ENCODE data around the gene SLX4.

Gene SLX4

DNA sequence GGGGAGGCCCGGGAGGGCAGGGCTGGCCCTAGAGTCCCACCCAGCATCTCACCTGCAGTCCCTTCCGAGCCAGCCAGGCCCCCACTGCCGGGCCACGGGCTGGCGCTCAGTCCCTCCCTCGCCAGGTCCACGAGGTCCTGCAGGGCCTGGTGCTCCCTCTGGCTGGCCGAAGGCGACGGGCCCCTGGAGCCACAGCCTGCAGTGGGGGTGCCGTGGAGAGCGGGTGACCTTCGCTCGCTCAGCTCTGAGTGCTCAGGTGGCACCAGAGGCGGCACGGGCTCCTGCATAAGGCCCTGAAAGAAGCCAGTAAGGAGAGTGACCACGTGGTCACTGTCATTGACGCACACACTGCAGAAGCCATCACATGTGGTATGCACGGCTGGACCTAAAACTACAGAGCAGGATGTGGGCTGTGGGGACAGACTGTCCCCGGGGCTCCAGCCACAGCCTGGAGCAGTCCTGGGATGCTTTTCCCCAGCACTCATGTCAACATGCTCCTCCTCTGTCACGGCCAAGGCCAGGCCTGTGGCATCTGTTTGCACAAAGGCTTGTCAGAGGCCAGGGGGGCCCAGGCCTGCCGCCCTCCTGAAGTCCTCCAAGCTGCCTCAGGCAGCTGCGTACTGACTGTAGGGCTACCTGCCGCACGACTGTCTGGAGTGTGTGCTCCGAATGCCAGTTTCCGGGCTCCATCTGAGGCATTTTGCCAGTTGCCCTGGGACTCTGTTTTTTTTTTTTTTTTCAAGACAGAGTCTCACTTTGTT, 15.1 kb downstream of the SLX4 start:
- Histone ChIP-seq H3K9me3 (ENCODE audit: control insufficient read depth, insufficient read depth, low read depth, low read length) (peaks cover 24% of the 10 kb centered on the region), H3K9ac (ENCODE audit: low read length) (no peak overlapping the region), H3K4me3 (ENCODE audit: low read depth, low read length) (no peak overlapping the region), H3K27me3 (ENCODE audit: control insufficient read depth, insufficient read depth, low read length) (no peaks in the 10 kb centered on the region), H3K36me3 (ENCODE audit: control insufficient read depth, insufficient read depth, low read length) (peaks cover 78% of the 10 kb centered on the region), H3K27ac (ENCODE audit: low read depth, low read length) (no peak overlapping the region), H3K4me1 (ENCODE audit: control insufficient read depth, insufficient read depth, low read length) (no peaks in the 10 kb centered on the region)

DNA sequence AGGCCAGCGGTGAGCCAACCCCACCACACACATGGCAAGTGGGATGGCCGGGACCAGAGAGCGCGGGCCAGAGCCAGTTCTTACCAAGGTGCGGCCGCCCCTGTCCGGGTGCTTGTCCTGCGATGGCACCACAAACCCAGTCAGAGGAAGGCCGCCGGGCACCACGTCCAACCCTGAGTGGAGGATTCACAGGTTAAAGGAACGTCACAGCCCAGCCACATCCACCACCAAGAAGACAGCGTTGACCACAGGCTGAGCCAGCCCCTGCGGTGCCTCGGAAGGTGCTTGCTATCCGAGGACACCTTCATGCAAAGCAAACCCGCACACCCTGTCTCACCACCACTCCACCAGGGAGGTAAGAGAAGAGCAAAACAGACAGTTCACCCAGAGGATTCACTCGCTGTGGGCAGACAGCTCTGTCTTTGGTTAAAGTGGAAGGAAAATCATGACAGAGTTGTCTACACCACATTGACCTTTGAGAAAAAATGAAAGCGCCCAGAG, 15.8 kb downstream of the SLX4 start:
- Histone ChIP-seq H3K4me3 (ENCODE audit: low read depth, low read length) (no peak overlapping the region), H3K4me1 (ENCODE audit: control insufficient read depth, insufficient read depth, low read length) (no peaks in the 10 kb centered on the region), H3K36me3 (ENCODE audit: control insufficient read depth, insufficient read depth, low read length) (peaks cover 77% of the 10 kb centered on the region), H3K27me3 (ENCODE audit: control insufficient read depth, insufficient read depth, low read length) (no peaks in the 10 kb centered on the region), H3K27ac (ENCODE audit: low read depth, low read length) (no peak overlapping the region), H3K9ac (ENCODE audit: low read length) (no peak overlapping the region), H3K9me3 (ENCODE audit: control insufficient read depth, insufficient read depth, low read depth, low read length) (peaks cover 17% of the 10 kb centered on the region)

DNA sequence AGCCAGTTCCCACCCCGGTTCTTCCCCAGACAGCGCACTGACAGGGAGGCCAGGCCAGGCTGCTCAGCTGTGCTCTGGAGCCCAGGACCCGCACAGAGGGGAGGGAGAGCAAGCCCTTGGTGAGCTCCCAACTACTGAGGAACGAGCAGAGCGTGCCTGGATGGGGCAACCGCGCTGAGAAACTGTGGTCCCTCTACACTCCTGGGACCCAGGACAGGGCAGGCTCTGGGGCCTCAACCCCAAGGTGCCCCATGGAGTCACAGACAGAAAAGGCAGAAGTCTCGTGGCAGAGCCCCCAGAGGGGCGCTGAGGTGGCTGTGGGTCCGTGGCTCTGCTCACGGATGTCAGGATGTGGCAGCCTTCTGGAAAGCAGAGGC, 16.3 kb downstream of the SLX4 start:
- Histone ChIP-seq H3K4me1 (ENCODE audit: control insufficient read depth, insufficient read depth, low read length) (no peaks in the 10 kb centered on the region), H3K4me3 (ENCODE audit: low read depth, low read length) (no peak overlapping the region), H3K9me3 (ENCODE audit: control insufficient read depth, insufficient read depth, low read depth, low read length) (peaks cover 13% of the 10 kb centered on the region), H3K9ac (ENCODE audit: low read length) (no peak overlapping the region), H3K27ac (ENCODE audit: low read depth, low read length) (no peak overlapping the region), H3K27me3 (ENCODE audit: control insufficient read depth, insufficient read depth, low read length) (no peaks in the 10 kb centered on the region), H3K36me3 (ENCODE audit: control insufficient read depth, insufficient read depth, low read length) (peaks cover 78% of the 10 kb centered on the region)

DNA sequence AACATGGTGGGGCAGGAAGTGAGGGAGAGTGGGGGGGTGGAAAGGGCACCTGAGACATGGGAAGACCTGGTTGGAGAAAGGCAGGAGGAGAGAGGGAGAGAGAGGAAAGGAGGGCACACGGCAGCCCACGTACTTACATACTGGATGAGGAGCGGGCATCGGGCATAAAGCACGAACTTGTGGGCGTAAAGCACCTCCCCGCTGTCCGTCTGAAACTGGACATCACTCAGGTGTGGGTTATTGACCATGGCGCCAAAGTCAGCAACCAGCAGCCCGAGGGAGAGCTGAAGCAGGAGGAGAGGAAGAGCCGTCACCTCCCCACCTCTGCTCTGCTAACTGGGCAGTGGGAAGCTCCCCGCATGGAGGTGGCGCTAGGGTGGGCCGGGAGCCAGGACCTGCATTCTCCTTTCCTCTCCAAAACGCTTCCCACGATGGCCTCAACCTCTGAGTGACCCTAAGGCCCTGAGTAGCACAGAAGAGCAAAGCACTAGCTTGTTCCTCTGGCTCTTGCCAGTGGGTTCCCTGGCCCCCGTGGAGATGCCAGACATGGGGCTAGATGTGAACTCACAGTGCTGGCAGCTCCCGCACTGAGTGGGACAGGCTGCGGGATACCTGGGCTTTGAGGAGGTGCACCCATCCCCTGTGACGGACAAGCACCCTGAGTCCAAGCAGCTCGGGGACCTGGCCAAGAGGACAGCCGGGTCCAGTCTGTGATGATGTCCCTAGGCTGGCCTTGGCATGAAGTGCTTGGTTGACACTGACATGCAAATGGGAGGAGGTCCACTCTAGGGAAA, 16.9 kb downstream of the SLX4 start:
- H3K27ac ChIP-seq (ENCODE audit: low read depth, low read length): no peak overlapping the region
- H3K9ac ChIP-seq (ENCODE audit: low read length): no peak overlapping the region
- peaks cover 4% of the 10 kb centered on the region; the same call in 1 of the 2 replicates for H3K4me1 ChIP-seq (ENCODE audit: control insufficient read depth, insufficient read depth, low read length)
- H3K9me3 ChIP-seq (ENCODE audit: control insufficient read depth, insufficient read depth, low read depth, low read length): peaks cover 7% of the 10 kb centered on the region
- H3K27me3 ChIP-seq (ENCODE audit: control insufficient read depth, insufficient read depth, low read length): no peaks in the 10 kb centered on the region
- H3K4me3 ChIP-seq (ENCODE audit: low read depth, low read length): no peak overlapping the region
- H3K36me3 ChIP-seq (ENCODE audit: control insufficient read depth, insufficient read depth, low read length): peaks cover 77% of the 10 kb centered on the region

DNA sequence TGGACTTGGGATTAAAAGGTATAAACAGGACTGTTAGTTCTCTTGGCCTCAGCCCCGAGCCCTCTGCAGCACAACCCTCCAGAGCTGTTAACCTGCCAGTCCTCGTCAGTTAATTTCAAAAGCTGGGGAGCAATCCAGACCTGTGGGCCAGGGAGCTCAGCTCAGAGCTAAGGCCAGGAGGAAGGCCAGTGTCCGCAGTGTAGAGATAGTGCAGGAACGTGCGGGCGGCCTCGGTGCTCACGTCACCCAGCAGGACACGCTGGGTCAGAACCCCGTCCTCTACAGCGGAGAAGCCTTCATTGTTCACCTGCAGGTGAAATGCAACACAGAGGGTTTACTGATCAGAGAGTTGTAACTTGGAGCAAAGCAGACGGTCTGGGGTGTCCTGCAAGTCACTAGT, 18.8 kb downstream of the SLX4 start:
- peaks cover 65% of the 10 kb centered on the region for H3K36me3 ChIP-seq (ENCODE audit: control insufficient read depth, insufficient read depth, low read length)
- H3K9me3 ChIP-seq (ENCODE audit: control insufficient read depth, insufficient read depth, low read depth, low read length): no peaks in the 10 kb centered on the region
- peaks cover 9% of the 10 kb centered on the region; the same call in 1 of the 2 replicates for H3K4me1 ChIP-seq (ENCODE audit: control insufficient read depth, insufficient read depth, low read length)
- no peak overlapping the region for H3K9ac ChIP-seq (ENCODE audit: low read length)
- H3K27me3 ChIP-seq (ENCODE audit: control insufficient read depth, insufficient read depth, low read length): no peaks in the 10 kb centered on the region
- no peak overlapping the region for H3K27ac ChIP-seq (ENCODE audit: low read depth, low read length)
- H3K4me3 ChIP-seq (ENCODE audit: low read depth, low read length): no peak overlapping the region

DNA sequence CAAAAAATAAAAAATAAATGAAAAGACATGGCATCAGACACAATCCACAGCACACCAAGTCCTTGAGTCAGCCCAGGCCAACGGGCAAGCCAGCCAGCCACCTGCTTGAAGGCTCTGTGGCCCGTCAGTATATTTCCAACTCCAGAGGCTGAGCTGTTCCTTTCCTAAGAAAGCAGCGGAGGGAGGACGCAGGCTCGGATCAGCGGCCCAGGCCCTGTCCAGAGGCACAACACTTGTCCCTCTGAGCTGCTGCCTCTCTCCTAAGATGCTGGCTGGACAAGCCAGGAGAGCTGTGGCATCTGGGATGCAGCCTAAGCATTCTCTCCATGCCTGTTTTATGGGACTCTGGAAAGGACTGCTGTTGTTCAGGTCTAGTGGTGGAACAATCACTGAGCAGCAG, 19.4 kb downstream of the SLX4 start:
- Histone ChIP-seq H3K9me3 (ENCODE audit: control insufficient read depth, insufficient read depth, low read depth, low read length) (no peaks in the 10 kb centered on the region), H3K4me1 (ENCODE audit: control insufficient read depth, insufficient read depth, low read length) (peaks cover 12% of the 10 kb centered on the region; the same call in 1 of the 2 replicates), H3K9ac (ENCODE audit: low read length) (no peak overlapping the region), H3K27ac (ENCODE audit: low read depth, low read length) (no peak overlapping the region), H3K27me3 (ENCODE audit: control insufficient read depth, insufficient read depth, low read length) (no peaks in the 10 kb centered on the region), H3K4me3 (ENCODE audit: low read depth, low read length) (no peak overlapping the region), H3K36me3 (ENCODE audit: control insufficient read depth, insufficient read depth, low read length) (peaks cover 60% of the 10 kb centered on the region)

DNA sequence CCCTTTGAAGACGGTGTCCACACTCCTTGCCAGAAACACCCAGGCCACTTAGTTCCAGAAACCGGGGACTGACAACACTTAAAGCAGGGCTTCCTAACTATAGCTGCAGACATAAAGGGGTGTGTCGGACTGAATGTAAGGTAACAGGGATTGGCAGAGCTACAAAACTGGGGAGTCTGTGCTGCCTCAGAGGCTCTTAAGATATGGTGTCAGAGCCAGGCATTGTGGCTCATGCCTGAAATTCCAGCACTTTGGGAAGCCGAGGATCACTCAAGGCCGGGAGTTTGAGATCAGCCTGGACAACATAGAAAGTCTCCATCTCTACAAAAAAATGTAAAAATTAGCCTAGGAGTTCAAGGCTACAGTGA, 20.0 kb downstream of the SLX4 start:
- Histone ChIP-seq H3K4me3 (ENCODE audit: low read depth, low read length) (no peak overlapping the region), H3K36me3 (ENCODE audit: control insufficient read depth, insufficient read depth, low read length) (peaks cover 58% of the 10 kb centered on the region), H3K9me3 (ENCODE audit: control insufficient read depth, insufficient read depth, low read depth, low read length) (no peaks in the 10 kb centered on the region), H3K9ac (ENCODE audit: low read length) (no peak overlapping the region), H3K4me1 (ENCODE audit: control insufficient read depth, insufficient read depth, low read length) (peaks cover 12% of the 10 kb centered on the region; the same call in 1 of the 2 replicates), H3K27ac (ENCODE audit: low read depth, low read length) (no peak overlapping the region), H3K27me3 (ENCODE audit: control insufficient read depth, insufficient read depth, low read length) (no peaks in the 10 kb centered on the region)

DNA sequence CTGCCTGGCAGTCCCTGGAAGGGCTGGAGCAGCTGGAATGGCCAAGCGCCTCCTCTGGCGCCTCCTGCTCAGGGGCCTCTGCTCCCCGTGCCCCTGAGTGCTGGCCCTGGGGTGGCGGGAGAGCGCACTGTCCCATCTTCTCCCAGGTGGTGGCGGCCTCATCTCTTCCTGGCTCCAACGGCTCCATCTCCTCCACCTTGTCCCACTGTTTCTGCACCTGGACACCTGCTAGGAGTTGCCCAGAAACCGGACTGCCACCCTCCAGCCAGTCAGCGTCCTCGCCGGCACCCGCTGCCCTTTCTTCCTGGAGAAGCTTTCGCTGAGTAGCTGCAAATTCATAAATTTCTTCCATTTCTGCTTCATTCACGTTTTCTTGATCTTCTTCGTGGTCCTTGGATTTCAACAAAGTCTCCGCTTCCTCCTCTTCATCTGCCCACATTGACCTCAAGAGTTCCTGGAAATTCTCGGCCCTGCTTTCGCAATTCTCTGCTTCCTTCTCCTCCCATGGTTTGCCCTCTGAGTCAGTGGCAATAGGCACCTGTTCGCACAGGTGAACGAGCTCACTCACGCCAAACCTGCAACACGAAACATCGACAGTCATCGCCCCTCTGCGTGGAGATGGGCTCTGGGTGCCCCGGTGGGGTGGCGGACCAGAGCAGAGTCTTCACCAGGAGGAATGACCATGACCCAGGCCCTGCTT, 20.5 kb downstream of the SLX4 start:
- Histone ChIP-seq H3K9me3 (ENCODE audit: control insufficient read depth, insufficient read depth, low read depth, low read length) (no peaks in the 10 kb centered on the region), H3K36me3 (ENCODE audit: control insufficient read depth, insufficient read depth, low read length) (peaks cover 52% of the 10 kb centered on the region), H3K27ac (ENCODE audit: low read depth, low read length) (no peak overlapping the region), H3K27me3 (ENCODE audit: control insufficient read depth, insufficient read depth, low read length) (no peaks in the 10 kb centered on the region), H3K4me3 (ENCODE audit: low read depth, low read length) (no peak overlapping the region), H3K9ac (ENCODE audit: low read length) (no peak overlapping the region), H3K4me1 (ENCODE audit: control insufficient read depth, insufficient read depth, low read length) (peaks cover 12% of the 10 kb centered on the region; the same call in 1 of the 2 replicates)

DNA sequence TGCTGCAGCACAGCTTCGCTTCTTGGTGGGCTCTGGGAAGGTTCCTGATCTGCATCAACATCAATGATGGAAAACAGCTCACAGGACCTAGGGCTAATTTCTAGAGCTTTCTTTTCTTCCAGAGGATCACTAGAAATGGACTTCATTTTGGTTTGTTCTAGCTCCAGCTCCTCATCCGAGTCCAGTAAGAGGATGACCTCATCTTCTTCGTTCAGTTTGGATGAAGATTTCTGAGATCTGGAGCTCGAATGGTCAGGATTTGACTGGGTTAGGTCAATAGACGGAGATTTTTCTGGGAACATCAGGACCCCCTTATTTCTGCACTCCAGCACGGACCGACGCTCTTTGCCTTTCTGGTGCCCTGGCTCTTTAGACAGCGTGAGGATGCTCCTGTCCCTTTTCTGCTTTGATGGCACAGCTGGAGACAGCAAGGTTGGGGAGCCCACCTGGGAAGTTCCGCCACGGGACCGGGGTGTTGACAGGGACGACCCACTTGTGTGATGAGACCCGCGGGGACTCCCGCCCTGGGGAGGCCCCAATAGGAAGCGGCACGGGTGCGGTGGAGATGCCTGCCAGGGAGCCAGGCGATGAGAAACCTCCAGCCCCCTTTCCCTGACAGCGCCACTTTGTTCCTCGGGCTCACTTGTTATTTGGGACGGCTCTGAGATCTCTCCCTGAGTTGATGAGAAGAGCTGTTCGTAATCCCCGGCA, 21.3 kb downstream of the SLX4 start:
- Histone ChIP-seq H3K9me3 (ENCODE audit: control insufficient read depth, insufficient read depth, low read depth, low read length) (no peaks in the 10 kb centered on the region), H3K4me3 (ENCODE audit: low read depth, low read length) (no peak overlapping the region), H3K27ac (ENCODE audit: low read depth, low read length) (no peak overlapping the region), H3K9ac (ENCODE audit: low read length) (peak overlapping the region; percentile 5), H3K4me1 (ENCODE audit: control insufficient read depth, insufficient read depth, low read length) (peaks cover 12% of the 10 kb centered on the region; the same call in 1 of the 2 replicates), H3K27me3 (ENCODE audit: control insufficient read depth, insufficient read depth, low read length) (no peaks in the 10 kb centered on the region), H3K36me3 (ENCODE audit: control insufficient read depth, insufficient read depth, low read length) (peaks cover 46% of the 10 kb centered on the region)

DNA sequence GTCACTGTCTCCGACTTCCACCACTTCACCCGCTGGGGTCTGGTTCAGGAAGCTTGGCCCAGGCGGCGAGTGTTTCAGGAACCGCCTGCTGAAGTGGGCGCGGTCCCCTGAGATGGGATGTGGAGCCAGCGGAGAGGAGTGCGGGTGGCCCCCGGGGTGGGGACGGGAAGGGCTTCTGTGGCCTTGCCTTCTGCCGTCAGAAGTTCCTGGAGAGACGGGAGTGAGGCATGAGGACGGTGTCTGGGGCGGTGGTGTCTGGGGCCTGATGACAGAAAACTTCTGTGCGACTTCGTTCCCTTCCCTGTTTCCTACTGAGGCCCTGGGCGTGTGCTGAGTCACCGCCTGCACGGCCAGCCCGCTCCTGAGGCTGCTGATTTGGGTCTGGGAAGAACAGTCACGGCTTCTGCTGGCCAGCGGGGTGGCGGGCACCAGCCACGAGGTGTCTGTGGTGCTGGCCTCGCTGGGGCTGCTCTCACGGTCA, 21.9 kb downstream of the SLX4 start:
- no peak overlapping the region for H3K9ac ChIP-seq (ENCODE audit: low read length)
- no peaks in the 10 kb centered on the region for H3K27me3 ChIP-seq (ENCODE audit: control insufficient read depth, insufficient read depth, low read length)
- no peaks in the 10 kb centered on the region for H3K9me3 ChIP-seq (ENCODE audit: control insufficient read depth, insufficient read depth, low read depth, low read length)
- H3K4me3 ChIP-seq (ENCODE audit: low read depth, low read length): no peak overlapping the region
- H3K27ac ChIP-seq (ENCODE audit: low read depth, low read length): no peak overlapping the region
- peaks cover 43% of the 10 kb centered on the region for H3K36me3 ChIP-seq (ENCODE audit: control insufficient read depth, insufficient read depth, low read length)
- peaks cover 12% of the 10 kb centered on the region; the same call in 1 of the 2 replicates for H3K4me1 ChIP-seq (ENCODE audit: control insufficient read depth, insufficient read depth, low read length)
